ENCODE measurements around the gene PMEL.
A peak's percentile ranks its signal among the peaks of the same experiment; 100 is the strongest.
"Not testable (repeated sequence)": the region's sequence is repeated elsewhere in the genome, so short reads cannot be mapped to it uniquely, and the experiment has no call there.

PMEL gene

DNA sequence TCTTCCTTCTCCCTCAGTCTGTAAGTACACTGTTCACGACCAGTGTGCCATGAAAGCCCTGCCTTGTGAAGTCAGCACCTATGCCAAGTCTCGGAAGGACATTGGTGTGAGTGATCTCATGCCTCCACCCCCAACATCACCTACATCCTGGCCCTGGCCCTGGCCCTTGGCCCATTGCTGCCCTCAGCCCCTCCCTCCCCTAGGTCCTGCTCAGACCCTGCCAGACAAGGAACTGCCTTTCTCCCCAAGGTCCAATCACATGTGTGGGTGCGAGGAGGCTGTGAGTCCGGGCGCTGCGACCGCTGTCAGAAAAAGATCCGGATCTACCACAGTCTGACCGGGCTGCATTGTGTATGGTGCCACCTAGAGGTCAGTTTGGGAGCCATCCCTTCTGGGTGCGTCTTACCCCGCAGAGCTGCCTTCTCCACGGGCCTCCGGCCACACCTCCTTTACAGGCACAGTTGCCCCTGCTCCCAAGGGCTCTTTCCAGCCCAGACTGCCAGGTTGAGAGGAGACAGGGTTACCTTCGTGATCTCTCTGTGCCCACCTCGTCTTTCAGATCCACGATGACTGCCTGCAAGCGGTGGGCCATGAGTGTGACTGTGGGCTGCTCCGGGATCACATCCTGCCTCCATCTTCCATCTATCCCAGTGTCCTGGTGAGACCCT lies 25.6 kb downstream of the PMEL start:
- DNase-seq: peak; percentile 72 to 92

DNA sequence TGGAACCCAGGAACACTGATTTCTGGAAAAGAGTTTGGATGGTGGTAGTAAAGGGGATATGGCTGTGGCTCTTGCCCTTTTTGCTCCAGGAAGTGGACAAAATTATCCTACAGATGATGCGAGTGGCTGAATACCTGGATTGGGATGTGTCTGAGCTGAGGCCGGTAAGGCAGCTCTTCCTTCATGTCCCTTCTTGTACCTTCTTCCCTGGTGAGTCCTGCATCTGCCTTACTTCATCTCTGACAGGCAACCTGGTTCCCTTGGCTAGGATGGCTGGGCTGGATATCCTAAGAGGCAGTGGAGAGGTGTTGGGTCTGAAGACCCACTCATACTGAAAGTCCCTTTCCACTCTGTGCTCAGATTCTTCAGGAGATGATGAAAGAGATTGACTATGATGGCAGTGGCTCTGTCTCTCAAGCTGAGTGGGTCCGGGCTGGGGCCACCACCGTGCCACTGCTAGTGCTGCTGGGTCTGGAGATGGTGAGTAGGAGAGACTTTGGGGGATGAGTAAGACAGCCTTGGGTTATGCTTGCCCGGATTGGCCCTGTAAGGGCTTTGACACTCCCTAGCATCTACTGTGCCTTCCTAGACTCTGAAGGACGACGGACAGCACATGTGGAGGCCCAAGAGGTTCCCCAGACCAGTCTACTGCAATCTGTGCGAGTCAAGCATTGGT lies 26.9 kb downstream of the PMEL start:
- no peak for DNase-seq

DNA sequence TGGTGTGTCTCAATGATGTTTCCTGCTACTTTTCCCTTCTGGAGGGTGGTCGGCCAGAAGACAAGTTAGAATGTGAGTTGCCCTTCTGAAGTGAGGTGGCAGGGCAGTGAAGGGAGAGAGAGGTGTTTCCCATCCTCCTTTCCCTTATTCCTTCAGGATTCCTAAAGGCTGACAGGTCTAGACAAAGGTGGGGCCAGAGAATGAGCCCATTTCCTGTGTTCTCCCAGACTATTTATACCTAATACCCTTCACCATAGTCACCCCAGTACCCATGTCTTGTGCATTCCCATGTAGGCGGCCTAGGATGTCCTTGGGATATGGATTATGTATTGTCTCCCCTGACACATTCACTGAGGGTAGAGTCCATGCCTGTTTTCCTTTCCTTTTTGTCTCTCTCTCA lies 27.9 kb downstream of the PMEL start:
- no peak for DNase-seq

DNA sequence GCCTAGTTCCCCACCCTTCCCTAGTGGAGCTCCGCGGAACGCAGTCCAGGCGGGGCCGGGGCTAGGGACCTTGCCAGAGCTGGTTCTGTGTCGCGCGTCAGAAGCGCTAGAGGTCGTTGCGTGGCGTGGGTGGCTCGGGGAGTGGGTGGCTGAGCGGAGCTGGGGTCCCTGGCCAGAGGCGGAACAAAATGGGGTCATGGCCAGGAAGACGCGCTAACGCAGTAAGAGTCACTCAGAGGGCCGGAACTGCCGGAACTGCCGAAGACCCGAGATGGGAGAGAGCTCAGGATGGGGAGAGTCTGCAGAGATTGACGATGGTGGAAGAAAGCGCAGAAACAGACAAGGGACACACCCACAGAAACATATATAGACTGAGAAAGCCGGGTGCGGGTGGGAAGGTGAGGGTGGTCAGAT lies 30.1 kb downstream of the PMEL start:
- no peak for DNase-seq

DNA sequence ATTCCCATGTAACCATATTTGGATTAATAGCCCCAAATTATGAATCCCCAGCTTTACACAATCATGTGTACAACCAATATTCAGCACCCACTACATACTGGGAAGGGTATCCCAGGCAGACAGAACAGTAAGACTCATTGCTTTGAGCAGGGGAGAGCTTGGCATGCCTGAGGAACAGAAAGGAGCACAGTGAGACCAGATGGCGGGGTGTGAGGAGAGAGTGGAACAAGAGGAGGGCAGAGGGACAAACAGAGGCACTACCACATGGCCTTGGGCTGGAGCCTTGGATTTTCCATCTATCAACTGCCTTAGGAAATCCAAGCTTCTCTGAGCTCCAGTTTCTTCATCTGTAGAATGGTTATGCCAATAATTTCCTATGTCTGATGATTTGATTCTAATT lies 31.1 kb downstream of the PMEL start:
- no peak for DNase-seq

GRCh38 chr12:55933799-55934742 lies 31.8 kb downstream of the PMEL start:
- DNase-seq: no peak

DNA sequence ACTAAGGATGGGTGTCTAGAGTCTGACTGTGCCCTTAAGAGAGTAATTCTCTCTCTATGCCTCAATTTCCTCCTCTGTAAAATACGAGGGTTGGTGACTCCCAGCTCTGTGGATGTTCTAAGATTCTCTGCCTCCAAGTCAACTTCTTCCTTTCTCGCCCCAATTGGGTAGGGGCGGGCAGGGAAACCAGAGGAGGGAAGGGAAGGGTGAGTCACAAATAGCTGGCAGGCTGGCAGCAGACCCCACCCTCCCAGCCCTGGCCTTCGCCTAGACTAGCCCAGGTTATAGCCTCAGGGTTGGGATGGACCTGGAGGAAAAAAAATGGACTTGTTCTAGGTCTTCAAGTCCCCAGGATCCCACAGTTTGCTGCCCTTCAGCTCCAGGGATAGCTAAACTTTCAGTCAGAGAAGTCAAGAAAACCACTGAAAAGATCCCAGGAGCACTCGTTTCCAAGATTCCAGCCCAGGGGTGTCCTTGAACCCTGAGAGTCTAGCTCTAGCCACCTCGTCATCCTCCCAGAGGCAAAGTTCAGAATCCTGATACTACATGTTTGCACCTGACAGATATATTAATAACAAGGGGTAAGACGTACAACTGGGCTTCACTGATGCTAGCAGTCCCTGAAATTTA lies 32.6 kb downstream of the PMEL start:
- DNase-seq: no peak

- no peak for DNase-seq
These were observed 33.3 kb downstream of the PMEL start for GRCh38 chr12:55932551-55932910.

DNA sequence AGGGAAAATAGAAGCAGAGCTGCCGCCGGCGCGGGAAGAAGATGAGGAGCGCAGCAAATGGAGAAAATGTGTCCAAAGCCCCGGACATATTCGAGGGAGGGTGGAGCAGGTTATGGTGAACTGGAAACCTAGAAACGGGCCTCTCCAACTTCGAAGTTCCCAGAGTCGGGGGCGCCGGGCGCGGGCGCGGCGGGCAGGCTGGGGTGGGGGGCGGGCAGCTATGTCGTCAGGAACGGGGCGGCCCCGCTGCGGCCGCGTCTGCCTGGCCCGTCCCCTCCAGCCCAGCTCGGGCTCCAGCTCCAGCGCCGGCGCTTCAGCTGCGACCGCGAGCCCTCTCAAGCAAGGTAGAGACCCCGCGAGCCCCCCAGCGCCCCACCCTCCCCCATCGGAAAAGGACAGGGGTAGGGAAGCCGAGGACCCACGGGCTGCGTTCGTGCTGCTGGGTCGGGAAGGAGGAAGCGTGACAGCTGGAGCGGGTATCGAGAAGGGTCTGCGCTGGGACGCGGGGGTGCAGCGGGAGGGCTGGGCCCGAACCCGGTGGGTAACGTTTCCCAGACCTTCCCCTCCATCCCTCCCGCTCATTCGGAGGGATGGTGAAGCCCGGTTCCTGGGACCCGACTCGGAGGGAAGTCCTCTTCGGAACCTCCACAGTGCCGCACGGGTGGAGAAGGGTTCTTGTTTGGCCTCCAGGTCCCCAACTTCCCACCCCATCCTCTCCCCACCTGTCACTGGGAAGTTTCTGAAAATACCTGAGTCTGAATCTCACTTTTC lies 33.9 kb downstream of the PMEL start:
- no peak for DNase-seq

DNA sequence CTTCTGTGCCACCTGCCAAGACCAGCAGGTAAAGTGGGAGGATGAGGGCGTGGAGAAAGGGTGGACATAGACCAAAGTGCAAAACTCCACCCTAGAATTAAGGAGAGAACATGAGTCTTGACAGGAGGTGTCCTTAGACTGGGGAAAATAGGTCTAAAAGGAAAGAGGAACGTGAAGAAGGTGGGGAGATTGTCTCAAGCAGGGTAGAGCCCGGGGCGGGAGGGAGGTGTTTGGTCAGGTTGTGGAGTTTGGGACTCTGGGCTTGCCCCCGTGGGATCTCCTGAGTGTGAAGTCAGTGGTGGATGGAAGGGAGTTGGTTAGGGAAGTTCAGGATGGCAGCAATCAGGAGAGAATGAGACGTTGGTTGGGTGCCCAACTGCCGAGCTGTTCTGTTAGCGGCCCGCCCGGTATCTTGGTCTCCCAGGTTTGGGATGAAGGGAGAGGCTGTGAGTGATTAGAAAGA lies 34.5 kb downstream of the PMEL start:
- no peak for DNase-seq

GRCh38 chr12:55930771-55931316 lies 35.0 kb downstream of the PMEL start, which contains the start of gene DGKA:
DGKA (plus strand) TSS chr12:55931162; CDS start chr12:55936504, 5,342 bp downstream.
- peak; percentile 57 to 62 for DNase-seq

DNA sequence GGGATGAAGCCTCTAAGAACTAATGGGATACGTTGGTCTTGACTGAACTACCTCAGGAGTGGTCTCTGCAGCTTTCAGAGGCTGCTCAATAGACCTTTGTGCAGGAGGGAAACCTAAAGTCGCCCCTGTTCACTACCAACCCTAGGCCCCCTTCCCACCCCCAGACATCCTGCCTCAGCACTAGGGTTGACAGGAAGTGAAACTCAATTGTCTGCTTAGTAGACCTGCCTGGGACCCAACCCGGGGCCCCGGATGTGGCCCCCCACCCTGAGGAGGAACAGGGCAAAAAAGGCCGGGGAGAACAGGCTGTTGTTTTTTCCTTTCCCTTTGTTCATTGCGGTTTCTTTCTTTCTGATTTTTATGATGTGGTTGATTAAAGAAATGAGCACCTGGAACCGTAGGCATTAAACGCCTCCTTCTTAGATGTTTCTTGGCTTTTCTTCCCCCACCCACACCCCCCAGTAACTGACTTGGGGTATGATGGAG lies 36.5 kb downstream of the PMEL start:
- no peak for DNase-seq

- DNase-seq: peak; percentile 82 to 89
These were observed 38.0 kb downstream of the PMEL start, which contains the start of gene PYM1 for GRCh38 chr12:55927588-55928502. PYM1 (minus strand) TSS chr12:55927894; CDS start chr12:55927761, 133 bp downstream.

DNA sequence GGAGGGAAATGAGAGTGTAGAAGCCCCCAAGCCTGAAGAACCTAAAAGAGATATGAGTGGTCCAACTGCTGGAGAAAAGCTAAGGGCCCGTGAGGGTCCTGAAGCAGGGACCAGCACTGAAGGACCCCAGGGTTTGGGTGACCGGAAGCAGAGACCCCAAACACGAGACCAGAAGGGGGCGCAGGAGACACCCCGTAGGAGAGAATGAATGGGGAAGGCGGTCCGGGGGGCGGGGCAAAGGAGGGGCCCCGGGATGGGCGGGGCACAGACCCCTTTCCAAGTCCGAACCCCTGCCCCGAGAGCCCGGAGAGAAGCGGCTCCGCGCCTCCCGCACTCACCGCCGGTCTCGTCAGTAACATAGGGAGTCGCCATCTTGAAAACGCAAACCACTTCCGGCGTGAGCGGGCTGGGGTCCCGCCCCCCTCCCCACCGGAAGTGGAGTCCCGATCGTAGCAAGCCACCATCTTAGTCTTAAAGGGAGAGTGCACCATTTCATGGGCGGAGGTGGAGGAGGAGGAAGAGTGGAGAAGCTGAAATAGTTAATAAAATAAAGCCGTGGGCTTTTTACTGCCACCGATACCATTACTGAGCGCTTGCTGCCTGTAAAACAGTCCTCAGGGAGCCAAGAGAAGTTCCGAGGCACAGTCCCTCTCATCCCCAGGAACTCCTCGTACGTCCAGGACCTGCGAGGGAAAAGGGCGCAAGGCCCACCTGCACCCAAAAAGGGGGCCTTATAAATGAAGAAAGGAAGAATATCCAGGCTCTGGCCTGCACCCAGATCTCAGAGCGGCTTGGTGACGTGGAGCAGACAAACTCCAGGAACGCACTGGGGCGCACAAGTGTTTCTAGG lies 38.9 kb downstream of the PMEL start:
- peak; percentile 80 to 90 for DNase-seq

DNA sequence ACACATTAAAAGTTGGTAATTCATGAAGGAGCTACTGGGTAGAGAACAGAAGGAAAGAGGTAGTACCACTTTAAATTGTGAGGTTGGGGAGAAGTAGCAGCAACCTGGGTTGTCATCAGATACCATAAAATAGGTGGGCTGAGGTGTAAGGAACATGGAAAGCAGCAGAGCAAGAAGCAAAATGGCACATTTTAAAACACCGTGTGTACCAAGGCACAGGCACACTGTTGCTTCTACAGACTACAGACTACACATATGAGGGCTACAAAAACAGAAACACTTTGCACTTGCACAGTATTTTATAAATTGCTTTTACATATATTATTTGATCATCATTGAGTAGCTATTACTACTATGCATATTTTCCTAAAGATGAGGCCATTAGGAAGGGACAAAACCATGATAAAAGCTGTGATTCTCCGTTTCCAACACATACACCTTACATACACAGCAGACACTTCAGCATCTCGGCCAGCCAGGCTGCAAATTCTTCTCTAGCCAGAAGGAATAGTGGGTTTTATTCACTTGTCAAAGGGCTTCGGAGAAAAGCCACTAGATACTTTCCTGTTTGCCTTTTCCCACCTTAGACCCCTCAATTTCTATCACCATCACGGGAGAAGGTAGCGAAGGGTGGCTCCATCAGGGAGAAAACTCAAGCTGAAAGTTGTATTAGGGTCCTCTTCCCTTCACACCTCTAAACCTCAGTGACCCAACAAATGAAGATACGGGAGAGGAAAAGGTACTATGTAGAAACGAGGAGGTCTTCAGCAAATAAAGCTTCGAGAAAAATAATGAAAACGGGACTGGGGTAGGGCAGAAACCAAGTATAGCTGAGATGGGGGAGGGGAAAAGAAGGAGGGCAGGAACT lies 39.7 kb downstream of the PMEL start:
- no peak for DNase-seq

DNA sequence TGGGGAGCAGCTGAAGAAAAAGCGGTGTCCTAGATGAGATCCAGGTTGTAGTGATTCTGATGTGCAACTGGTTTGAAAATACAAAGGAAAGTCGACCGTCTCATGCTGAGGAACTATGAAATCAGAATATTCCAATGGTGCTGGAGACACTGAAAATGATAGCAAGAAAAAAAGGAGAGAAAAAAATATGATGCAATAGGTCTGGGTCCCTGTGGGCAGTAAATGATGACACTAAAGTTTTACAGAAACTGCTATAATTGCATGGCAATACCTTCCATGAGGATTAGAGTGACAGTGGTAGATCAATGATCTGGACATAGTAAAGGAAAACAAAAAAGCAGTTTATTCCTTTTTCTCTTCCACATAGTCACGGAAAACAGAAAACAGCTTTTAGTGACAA lies 40.5 kb downstream of the PMEL start:
- DNase-seq: no peak

GRCh38 chr12:55923648-55924047 lies 42.2 kb downstream of the PMEL start:
- DNase-seq: not testable (repeated sequence)

DNA sequence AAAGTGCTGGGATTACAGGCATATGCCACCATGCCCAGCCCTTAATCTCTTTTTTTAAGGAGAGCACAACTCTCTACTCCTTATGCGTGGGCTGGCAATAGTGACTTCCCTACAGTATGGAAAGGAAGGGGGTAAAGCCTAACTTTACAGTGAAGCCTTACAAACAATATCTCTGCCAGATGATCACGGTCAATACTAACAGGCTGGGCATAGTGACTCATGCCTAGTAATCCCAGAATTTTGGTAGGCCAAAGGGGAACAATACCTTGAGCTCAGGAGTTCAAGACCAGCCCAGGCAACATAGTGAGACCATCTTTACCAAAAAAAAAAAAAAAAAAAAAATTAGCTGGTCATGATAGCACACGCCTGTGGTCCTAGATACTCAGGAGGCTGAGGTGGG lies 43.7 kb downstream of the PMEL start:
- DNase-seq: no peak

Measured in inflammatory macrophage treated with lipopolysaccharide for 1 hour (primary cell).